ENCODE results near the gene LMX1A. TPM values are rescaled to one million over a fixed set of nuclear protein-coding genes. Genes with fewer than 3 reads are reported as not detected.

LMX1A gene
- total RNA-seq, 1 experiment from 2014 or later = not detected

DNA sequence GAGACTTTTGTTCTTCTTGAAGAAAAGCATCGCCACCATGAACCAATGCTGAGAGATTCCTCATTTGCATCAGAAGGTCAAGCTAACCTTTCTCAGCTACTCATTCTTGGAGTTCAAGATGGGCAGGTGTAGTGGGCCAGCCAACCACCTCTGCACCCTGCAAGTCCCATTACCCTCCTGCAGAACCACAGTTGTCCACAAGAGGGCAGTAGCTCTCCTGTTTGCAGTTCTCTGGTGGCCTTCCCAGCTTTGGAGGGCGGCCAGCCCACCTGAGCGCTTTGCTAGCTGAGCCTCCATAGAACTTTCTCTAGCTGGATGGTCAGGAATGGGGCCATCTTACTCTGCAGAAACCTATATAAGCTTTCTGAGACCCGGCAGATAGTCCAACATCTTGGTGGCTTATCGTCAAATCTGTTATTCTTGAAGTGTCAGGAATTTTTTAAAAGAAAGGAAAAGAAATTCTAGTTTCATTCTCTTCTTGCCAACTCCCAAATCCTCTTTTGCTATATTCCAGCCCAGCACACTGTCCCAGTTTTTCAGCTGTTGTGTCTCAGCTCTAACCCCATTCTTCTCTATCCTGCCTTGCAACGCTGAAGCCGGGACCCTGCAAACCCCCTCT, 11.0 kb upstream of the LMX1A start:
- Histone ChIP-seq H3K4me3 (ENCODE audit: low read depth, low read length, poor library complexity, severe bottlenecking) (no peak overlapping the region), H3K4me1 (ENCODE audit: insufficient read depth, low read length, poor library complexity, severe bottlenecking) (no peaks in the 10 kb centered on the region), H3K27ac (ENCODE audit: low read depth, low read length, poor library complexity, severe bottlenecking) (no peak overlapping the region), H3K9me3 (ENCODE audit: low read depth, low read length, poor library complexity, severe bottlenecking) (no peaks in the 10 kb centered on the region), H3K27me3 (replicated peaks; ENCODE audit: insufficient read depth, low read depth, low read length, poor library complexity) (no peaks in the 10 kb centered on the region), H3K36me3 (ENCODE audit: insufficient read depth, low read length, poor library complexity, severe bottlenecking) (no peaks in the 10 kb centered on the region)
- peak; percentile 76 for DNase-seq (ENCODE audit: low spot score)
- ChIA-PET CTCF (interaction anchor here (0.6 to 2.8 kb wide), 8 partner anchors 12 to 238 kb away, joined by 3 to 23 read pairs (median 5); no protein-coding TSS in a partner anchor), POLR2A (ENCODE audit: low non-redundant PET) (no interaction called here)
- intact Hi-C loops (cut with micrococcal nuclease; ENCODE audit: unreplicated experiment) = loop anchor here (5.0 kb wide), 1 partner anchor 240 kb away; no protein-coding TSS in a partner anchor
- BruUV-seq (replicated peaks) = no TSS peak
- TF ChIP-seq EZH2 (IDR thresholded peaks at IDR 0.05; ENCODE audit: borderline replicate concordance, low read depth, low read length, poor library complexity, severe bottlenecking) = no peak
- TF ChIP-seq, protein P1, sequence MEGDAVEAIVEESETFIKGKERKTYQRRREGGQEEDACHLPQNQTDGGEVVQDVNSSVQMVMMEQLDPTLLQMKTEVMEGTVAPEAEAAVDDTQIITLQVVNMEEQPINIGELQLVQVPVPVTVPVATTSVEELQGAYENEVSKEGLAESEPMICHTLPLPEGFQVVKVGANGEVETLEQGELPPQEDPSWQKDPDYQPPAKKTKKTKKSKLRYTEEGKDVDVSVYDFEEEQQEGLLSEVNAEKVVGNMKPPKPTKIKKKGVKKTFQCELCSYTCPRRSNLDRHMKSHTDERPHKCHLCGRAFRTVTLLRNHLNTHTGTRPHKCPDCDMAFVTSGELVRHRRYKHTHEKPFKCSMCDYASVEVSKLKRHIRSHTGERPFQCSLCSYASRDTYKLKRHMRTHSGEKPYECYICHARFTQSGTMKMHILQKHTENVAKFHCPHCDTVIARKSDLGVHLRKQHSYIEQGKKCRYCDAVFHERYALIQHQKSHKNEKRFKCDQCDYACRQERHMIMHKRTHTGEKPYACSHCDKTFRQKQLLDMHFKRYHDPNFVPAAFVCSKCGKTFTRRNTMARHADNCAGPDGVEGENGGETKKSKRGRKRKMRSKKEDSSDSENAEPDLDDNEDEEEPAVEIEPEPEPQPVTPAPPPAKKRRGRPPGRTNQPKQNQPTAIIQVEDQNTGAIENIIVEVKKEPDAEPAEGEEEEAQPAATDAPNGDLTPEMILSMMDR (conservative IDR thresholded peaks at IDR 0.05; ENCODE audit: low read depth, low read length) = peak; percentile 96

DNA sequence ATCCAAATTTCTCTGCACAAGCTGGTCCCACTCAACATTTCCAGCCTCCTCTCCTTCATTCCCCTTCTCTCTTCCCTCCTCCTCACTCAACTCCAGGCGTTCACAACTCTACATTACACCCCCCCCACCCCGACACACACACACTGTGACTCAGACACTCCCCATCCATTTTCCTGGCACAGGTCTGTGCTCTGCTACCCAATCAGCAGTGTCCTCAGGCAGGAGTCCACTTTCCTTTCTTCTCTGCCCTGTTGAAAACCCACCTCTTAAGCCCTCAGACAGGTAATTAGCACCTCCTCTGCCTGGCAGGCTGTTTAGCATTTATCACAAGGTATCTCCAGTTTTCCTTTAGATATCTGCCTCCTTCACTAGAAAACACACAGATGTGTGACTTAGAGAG, 8.8 kb upstream of the LMX1A start:
- POLR2A ChIA-PET (ENCODE audit: low non-redundant PET) = no interaction called here
- intact Hi-C loops (cut with micrococcal nuclease; ENCODE audit: unreplicated experiment) = loop anchor here (5.0 kb wide), 1 partner anchor 238 kb away; no protein-coding TSS in a partner anchor
- DNase-seq (ENCODE audit: low spot score) = no peak
- H3K27ac ChIP-seq (ENCODE audit: low read depth, low read length, poor library complexity, severe bottlenecking) = no peak overlapping the region
- CTCF ChIA-PET = no interaction called here
- no peaks in the 10 kb centered on the region for H3K4me1 ChIP-seq (ENCODE audit: insufficient read depth, low read length, poor library complexity, severe bottlenecking)
- H3K4me3 ChIP-seq (ENCODE audit: low read depth, low read length, poor library complexity, severe bottlenecking) = no peak overlapping the region
- no peaks in the 10 kb centered on the region for H3K36me3 ChIP-seq (ENCODE audit: insufficient read depth, low read length, poor library complexity, severe bottlenecking)
- H3K9me3 ChIP-seq (ENCODE audit: low read depth, low read length, poor library complexity, severe bottlenecking) = no peaks in the 10 kb centered on the region
- TF ChIP-seq EZH2 (IDR thresholded peaks at IDR 0.05; ENCODE audit: borderline replicate concordance, low read depth, low read length, poor library complexity, severe bottlenecking) = no peak
- TF ChIP-seq, protein P1 (conservative IDR thresholded peaks at IDR 0.05; ENCODE audit: low read depth, low read length) = no peak
- no peaks in the 10 kb centered on the region for H3K27me3 ChIP-seq (replicated peaks; ENCODE audit: insufficient read depth, low read depth, low read length, poor library complexity)
- BruUV-seq (replicated peaks) = no TSS peak

DNA sequence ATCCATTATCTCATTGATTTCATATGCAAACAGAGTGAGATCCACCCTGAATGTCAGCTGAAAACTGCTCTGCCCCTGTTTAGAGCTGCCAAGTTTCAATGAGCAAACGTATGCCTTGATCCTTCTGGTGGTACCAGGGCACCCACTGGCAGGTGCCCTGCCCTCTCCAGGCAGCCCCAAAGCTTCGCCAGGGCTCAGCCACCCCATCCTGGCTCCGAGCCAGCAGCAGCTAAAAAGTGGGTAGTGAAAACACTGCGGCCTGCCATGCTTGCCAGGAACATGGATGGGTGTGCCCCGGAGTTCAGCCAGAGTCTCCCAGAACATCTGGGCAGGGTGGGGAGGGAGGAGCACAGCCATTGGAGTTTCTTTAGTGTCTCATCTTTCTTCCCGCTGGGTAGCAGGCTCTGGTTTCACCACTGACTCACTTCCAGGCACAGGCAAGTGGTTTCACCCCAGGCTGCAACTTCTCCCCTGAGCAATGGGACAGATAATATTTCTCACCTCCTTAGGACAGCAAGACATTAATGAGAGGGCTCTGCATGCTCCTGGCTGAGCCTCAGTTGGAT, 8.1 kb upstream of the LMX1A start:
- BruUV-seq (replicated peaks) = no TSS peak
- no peak for DNase-seq (ENCODE audit: low spot score)
- Histone ChIP-seq H3K27ac (ENCODE audit: low read depth, low read length, poor library complexity, severe bottlenecking) (no peak overlapping the region), H3K27me3 (replicated peaks; ENCODE audit: insufficient read depth, low read depth, low read length, poor library complexity) (no peaks in the 10 kb centered on the region), H3K4me3 (ENCODE audit: low read depth, low read length, poor library complexity, severe bottlenecking) (no peak overlapping the region), H3K4me1 (ENCODE audit: insufficient read depth, low read length, poor library complexity, severe bottlenecking) (no peaks in the 10 kb centered on the region), H3K9me3 (ENCODE audit: low read depth, low read length, poor library complexity, severe bottlenecking) (no peaks in the 10 kb centered on the region), H3K36me3 (ENCODE audit: insufficient read depth, low read length, poor library complexity, severe bottlenecking) (no peaks in the 10 kb centered on the region)
- TF ChIP-seq EZH2 (IDR thresholded peaks at IDR 0.05; ENCODE audit: borderline replicate concordance, low read depth, low read length, poor library complexity, severe bottlenecking) = no peak
- TF ChIP-seq, protein P1 (conservative IDR thresholded peaks at IDR 0.05; ENCODE audit: low read depth, low read length) = no peak
- CTCF ChIA-PET = interaction anchor here (0.9 kb wide), 1 partner anchor 107 kb away, joined by 3 read pairs; no protein-coding TSS in a partner anchor
- POLR2A ChIA-PET (ENCODE audit: low non-redundant PET) = no interaction called here
- intact Hi-C loops (cut with micrococcal nuclease; ENCODE audit: unreplicated experiment) = loop anchor here (5.0 kb wide), 1 partner anchor 237 kb away; no protein-coding TSS in a partner anchor
